Mesenchymal stem cell (in vitro differentiated cells and primary cell): ENCODE results near the gene RTF2.

Experiments used
- DNase-seq: peaks from one replicate; pipeline ENCODE4 v3.0.0-alpha.2; 2013
- H2AFZ ChIP-seq: one replicate; pipeline ENCODE4 v1.6.1; 2013; ENCODE audit warnings: low read depth, mild to moderate bottlenecking, control low read depth, inconsistent platforms, low read length, moderate library complexity
- H2AK5ac ChIP-seq: 2 replicates; pipeline ENCODE4 v1.6.1; 2013; ENCODE audit warnings: low read length, moderate library complexity, mild to moderate bottlenecking, inconsistent platforms; ENCODE audit not compliant: severe bottlenecking
- H2BK120ac ChIP-seq: one replicate; pipeline ENCODE4 v1.6.1; 2013; ENCODE audit warnings: low read depth, mild to moderate bottlenecking, inconsistent platforms, low read length, moderate library complexity
- H2BK12ac ChIP-seq, 2 experiments: one replicate each; pipeline ENCODE4 v1.6.1; 2013; ENCODE audit warnings: inconsistent platforms in 2 of 2, low read length in 2 of 2, mild to moderate bottlenecking in 2 of 2, moderate library complexity in 2 of 2, control low read depth in 1 of 2
- H2BK15ac ChIP-seq: one replicate; pipeline ENCODE4 v1.6.1; 2013; ENCODE audit warnings: mild to moderate bottlenecking, low read depth, inconsistent platforms; ENCODE audit not compliant: poor library complexity, severe bottlenecking
- H2BK5ac ChIP-seq: 2 replicates; pipeline ENCODE4 v1.6.1; 2013; ENCODE audit warnings: low read depth, mild to moderate bottlenecking, low read length, control low read depth, inconsistent platforms; ENCODE audit not compliant: poor library complexity, severe bottlenecking
- H3K14ac ChIP-seq, 2 experiments: one replicate each; pipeline ENCODE4 v1.6.1; 2013; ENCODE audit warnings: inconsistent platforms in 2 of 2, low read length in 2 of 2, control low read depth in 1 of 2, mild to moderate bottlenecking in 1 of 2, moderate library complexity in 1 of 2
- H3K18ac ChIP-seq, 2 experiments: one replicate each; pipeline ENCODE4 v1.6.1; 2013; ENCODE audit warnings: inconsistent platforms in 2 of 2, low read length in 2 of 2, control low read depth in 1 of 2, low read depth in 1 of 2, mild to moderate bottlenecking in 1 of 2
- H3K23ac ChIP-seq, 2 experiments: one replicate each; pipeline ENCODE4 v1.6.1; 2013; ENCODE audit warnings: inconsistent platforms in 2 of 2, low read length in 2 of 2, mild to moderate bottlenecking in 2 of 2, moderate library complexity in 2 of 2, control low read depth in 1 of 2
- H3K27ac ChIP-seq: 2 replicates; pipeline ENCODE4 v1.5.1; 2013; ENCODE audit warnings: mild to moderate bottlenecking, moderate library complexity, low read length, control low read depth, inconsistent platforms; ENCODE audit not compliant: poor library complexity, severe bottlenecking
- H3K27me3 ChIP-seq, 2 experiments: 2 replicates each; pipeline versions ENCODE4 v1.6.1 to v1.7.0; 2013; ENCODE audit warnings: low read length in 2 of 2, mild to moderate bottlenecking in 2 of 2, moderate library complexity in 2 of 2, control low read depth in 1 of 2, inconsistent platforms in 1 of 2; ENCODE audit not compliant: control insufficient read depth in 1 of 2, insufficient read depth in 1 of 2
- H3K36me3 ChIP-seq, 2 experiments: 2 replicates each; pipeline versions ENCODE4 v1.6.1 to v1.7.0; 2013; ENCODE audit warnings: low read length in 2 of 2, control low read depth in 1 of 2, inconsistent platforms in 1 of 2, low read depth in 1 of 2, mild to moderate bottlenecking in 1 of 2; ENCODE audit not compliant: insufficient read depth in 2 of 2, control insufficient read depth in 1 of 2
- H3K4ac ChIP-seq, 2 experiments: one replicate each; pipeline ENCODE4 v1.6.1; 2013; ENCODE audit warnings: inconsistent platforms in 2 of 2, low read length in 2 of 2, mild to moderate bottlenecking in 2 of 2, moderate library complexity in 2 of 2, control low read depth in 1 of 2, low read depth in 1 of 2
- H3K4me1 ChIP-seq: 2 replicates; pipeline ENCODE4 v1.6.1; 2013; ENCODE audit warnings: low read depth, low read length, control low read depth; ENCODE audit not compliant: control insufficient read depth, insufficient read depth
- H3K4me2 ChIP-seq: 2 replicates; pipeline ENCODE4 v1.6.1; 2013; ENCODE audit warnings: low read length, mild to moderate bottlenecking, inconsistent platforms; ENCODE audit not compliant: poor library complexity, severe bottlenecking
- H3K4me3 ChIP-seq, 2 experiments: 2 replicates each; pipeline versions ENCODE4 v1.5.1 to v1.7.0; 2013; ENCODE audit warnings: low read length in 2 of 2, mild to moderate bottlenecking in 2 of 2, control low read depth in 1 of 2, low read depth in 1 of 2; ENCODE audit not compliant: insufficient read depth in 1 of 2
- H3K79me1 ChIP-seq: replicated peaks from 2 replicates; pipeline ENCODE4 v1.6.1; 2013; ENCODE audit warnings: mild to moderate bottlenecking, control low read depth, low read length, inconsistent platforms; ENCODE audit not compliant: poor library complexity, severe bottlenecking
- H3K9ac ChIP-seq: 2 replicates; pipeline ENCODE4 v1.7.0; 2013; ENCODE audit warnings: mild to moderate bottlenecking, low read length, moderate library complexity
- H3K9me3 ChIP-seq: 2 replicates; pipeline ENCODE4 v1.7.0; 2013; ENCODE audit warnings: mild to moderate bottlenecking, low read length; ENCODE audit not compliant: control insufficient read depth
- H4K8ac ChIP-seq: one replicate; pipeline ENCODE4 v1.6.1; 2013; ENCODE audit warnings: inconsistent platforms, mild to moderate bottlenecking, low read length, moderate library complexity
- H4K91ac ChIP-seq: one replicate; pipeline ENCODE4 v1.6.1; 2013; ENCODE audit warnings: mild to moderate bottlenecking, low read length, inconsistent platforms
- WGBS: methylation state at CpG from one replicate; pipeline ENCODE4 v1.1.7; 2013; ENCODE audit warnings: mixed read lengths; 5-methylcytosine and 5-hydroxymethylcytosine counted together

Gene RTF2

GRCh38 chr20:56440346-56441007, 27.9 kb upstream of the RTF2 start:
- no peak overlapping the region for H2BK15ac ChIP-seq
- H3K9ac ChIP-seq = peak overlapping the region; percentile 67
- H2BK120ac ChIP-seq = no peak overlapping the region
- peak overlapping the region; percentile 48 to 54 for H3K18ac ChIP-seq
- H3K4me3 ChIP-seq = no peak overlapping the region
- peak overlapping the region; percentile 85 for H2BK5ac ChIP-seq
- H3K23ac ChIP-seq = no peak overlapping the region
- WGBS = 88% methylated on average over 4 of the region's 4 CpGs
- no peak overlapping the region for H2AFZ ChIP-seq
- no peak overlapping the region for H2BK12ac ChIP-seq
- H3K9me3 ChIP-seq = no peaks in the 10 kb centered on the region
- peak overlapping the region; percentile 3 for H3K27ac ChIP-seq
- no peaks in the 10 kb centered on the region for H3K79me1 ChIP-seq
- no peak overlapping the region for H3K14ac ChIP-seq
- no peak overlapping the region for H2AK5ac ChIP-seq
- no peak overlapping the region for H3K4me2 ChIP-seq
- H3K36me3 ChIP-seq = no peaks in the 10 kb centered on the region
- H4K91ac ChIP-seq = no peak overlapping the region
- H3K4me1 ChIP-seq = peaks cover 6% of the 10 kb centered on the region
- H4K8ac ChIP-seq = peak overlapping the region; percentile 55
- no peaks in the 10 kb centered on the region for H3K27me3 ChIP-seq
- no peak overlapping the region for H3K4ac ChIP-seq
- peak; percentile 37 for DNase-seq

- H3K4ac ChIP-seq = no peak overlapping the region
- H3K4me3 ChIP-seq = no peak overlapping the region
- H3K27ac ChIP-seq = no peak overlapping the region
- H3K18ac ChIP-seq = no peak overlapping the region
- H2BK15ac ChIP-seq = no peak overlapping the region
- no peak overlapping the region for H2BK5ac ChIP-seq
- no peak overlapping the region for H4K8ac ChIP-seq
- H3K14ac ChIP-seq = no peak overlapping the region
- WGBS = 89% methylated on average over 17 of the region's 17 CpGs
- no peak overlapping the region for H2AK5ac ChIP-seq
- H3K23ac ChIP-seq = no peak overlapping the region
- no peaks in the 10 kb centered on the region for H3K9me3 ChIP-seq
- no peak overlapping the region for H2BK12ac ChIP-seq
- H3K79me1 ChIP-seq = no peaks in the 10 kb centered on the region
- no peaks in the 10 kb centered on the region for H3K36me3 ChIP-seq
- no peak overlapping the region for H3K9ac ChIP-seq
- DNase-seq = peak; percentile 48
- no peak overlapping the region for H2BK120ac ChIP-seq
- H4K91ac ChIP-seq = no peak overlapping the region
- H3K27me3 ChIP-seq = no peaks in the 10 kb centered on the region
- peaks cover 6% of the 10 kb centered on the region for H3K4me1 ChIP-seq
- H3K4me2 ChIP-seq = no peak overlapping the region
- no peak overlapping the region for H2AFZ ChIP-seq
Observed at GRCh38 chr20:56442389-56443365, 25.8 kb upstream of the RTF2 start.

- Histone ChIP-seq H3K4me2 (no peak overlapping the region), H3K14ac (no peak overlapping the region), H3K4me3 (no peak overlapping the region), H3K27me3 (no peaks in the 10 kb centered on the region), H2BK120ac (no peak overlapping the region), H3K27ac (no peak overlapping the region), H2AK5ac (no peak overlapping the region), H3K9ac (no peak overlapping the region), H3K4ac (peak overlapping the region in 1 of 2 experiments; percentile 39), H4K91ac (peak overlapping the region; percentile 49), H3K18ac (peak overlapping the region in 1 of 2 experiments; percentile 11), H3K79me1 (no peaks in the 10 kb centered on the region), H2BK5ac (no peak overlapping the region), H4K8ac (peak overlapping the region; percentile 81), H3K9me3 (no peaks in the 10 kb centered on the region), H3K36me3 (no peaks in the 10 kb centered on the region), H2BK12ac (no peak overlapping the region), H2BK15ac (peak overlapping the region; percentile 21), H3K4me1 (peaks cover 6% of the 10 kb centered on the region), H3K23ac (no peak overlapping the region), H2AFZ (no peak overlapping the region)
- 70% methylated on average over 27 of the region's 27 CpGs for WGBS
- DNase-seq = peak; percentile 82
Observed at GRCh38 chr20:56443654-56444540, 24.5 kb upstream of the RTF2 start.
